OCI-LY3 (cell line): Measurements from ENCODE around the gene IL21R.

Experiments used
- EZH2phosphoT487 ChIP-seq: fragments of 200-600 bp; shearing (Covaris generic); IDR thresholded peaks from 2 replicates; pipeline ENCODE4 v1.6.1; 2018; ENCODE audit warnings: antibody characterized with exemption, mixed run types, low read depth
- TF ChIP-seq, protein P1 (sequence below): fragments of 200-600, 300-600 bp; sonication (generic); IDR thresholded peaks from 2 replicates; pipeline ENCODE4 v1.5.1; 2014; ENCODE audit warnings: antibody characterized with exemption, low read length, low read depth

DNA sequence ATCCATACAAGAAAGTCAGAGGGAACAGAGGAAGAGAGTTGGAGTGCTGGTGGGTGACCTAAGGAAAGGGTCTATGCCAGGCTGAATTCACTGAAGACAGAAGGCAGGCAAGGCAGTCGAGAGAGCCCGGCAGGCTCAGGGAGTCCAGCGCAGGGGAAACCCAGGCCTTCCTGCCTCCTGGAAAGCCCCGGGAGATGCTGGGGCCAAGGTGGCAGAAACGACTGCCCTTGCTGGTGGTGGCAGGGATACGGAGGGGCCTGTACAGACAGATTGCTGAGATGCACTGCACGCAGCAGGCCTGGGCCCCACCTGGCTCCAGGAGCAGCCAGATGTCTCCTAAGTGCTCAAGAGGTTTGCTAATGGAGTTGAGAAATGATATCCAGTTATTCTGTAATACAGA, 87.9 kb downstream of the IL21R start:
- TF ChIP-seq, protein P1, sequence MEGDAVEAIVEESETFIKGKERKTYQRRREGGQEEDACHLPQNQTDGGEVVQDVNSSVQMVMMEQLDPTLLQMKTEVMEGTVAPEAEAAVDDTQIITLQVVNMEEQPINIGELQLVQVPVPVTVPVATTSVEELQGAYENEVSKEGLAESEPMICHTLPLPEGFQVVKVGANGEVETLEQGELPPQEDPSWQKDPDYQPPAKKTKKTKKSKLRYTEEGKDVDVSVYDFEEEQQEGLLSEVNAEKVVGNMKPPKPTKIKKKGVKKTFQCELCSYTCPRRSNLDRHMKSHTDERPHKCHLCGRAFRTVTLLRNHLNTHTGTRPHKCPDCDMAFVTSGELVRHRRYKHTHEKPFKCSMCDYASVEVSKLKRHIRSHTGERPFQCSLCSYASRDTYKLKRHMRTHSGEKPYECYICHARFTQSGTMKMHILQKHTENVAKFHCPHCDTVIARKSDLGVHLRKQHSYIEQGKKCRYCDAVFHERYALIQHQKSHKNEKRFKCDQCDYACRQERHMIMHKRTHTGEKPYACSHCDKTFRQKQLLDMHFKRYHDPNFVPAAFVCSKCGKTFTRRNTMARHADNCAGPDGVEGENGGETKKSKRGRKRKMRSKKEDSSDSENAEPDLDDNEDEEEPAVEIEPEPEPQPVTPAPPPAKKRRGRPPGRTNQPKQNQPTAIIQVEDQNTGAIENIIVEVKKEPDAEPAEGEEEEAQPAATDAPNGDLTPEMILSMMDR = no peak
- no peak for TF ChIP-seq EZH2phosphoT487
